ENCODE results near the gene OR1I1. TPM values are rescaled to one million over a fixed set of nuclear protein-coding genes. Genes with fewer than 3 reads are reported as not detected.

The OR1I1 gene
- total RNA-seq, 1 experiment from 2014 or later = not detected

- DNase-seq (ENCODE audit: extremely low read depth, low read depth) = no peak
Observed at GRCh38 chr19:15138427-15138826, 56.4 kb downstream of the OR1I1 start.

- DNase-seq (ENCODE audit: extremely low read depth, low read depth) = no peak
Observed at GRCh38 chr19:15141143-15141542, 59.1 kb downstream of the OR1I1 start.

GRCh38 chr19:15142313-15142712 is 60.3 kb downstream of the OR1I1 start:
- DNase-seq (ENCODE audit: extremely low read depth, low read depth) = no peak

Other genes with a start within 250 kb of the OR1I1 start
- not detected in 2 replicates for gene OR7A5, start 247.0 kb upstream of the OR1I1 start, total RNA-seq (2014; rRNA removed; shearing (Covaris generic))
- gene OR7C1, start 247.0 kb upstream of the OR1I1 start, total RNA-seq (2014; rRNA removed; shearing (Covaris generic)) = not detected in 2 replicates
- not detected in 2 replicates for gene OR7A10, start 233.3 kb upstream of the OR1I1 start, total RNA-seq (2014; rRNA removed; shearing (Covaris generic))
- not detected in 2 replicates for gene OR7A17, start 196.1 kb upstream of the OR1I1 start, total RNA-seq (2014; rRNA removed; shearing (Covaris generic))
- gene OR7C2, start 140.7 kb upstream of the OR1I1 start, total RNA-seq (2014; rRNA removed; shearing (Covaris generic)) = not detected in 2 replicates
- not detected in 2 replicates for gene SLC1A6, start 102.3 kb upstream of the OR1I1 start, total RNA-seq (2014; rRNA removed; shearing (Covaris generic))
- gene CASP14, start 32.7 kb upstream of the OR1I1 start, total RNA-seq (2014; rRNA removed; shearing (Covaris generic)) = not detected in 2 replicates
- gene SYDE1, start 25.2 kb downstream of the OR1I1 start, total RNA-seq (2014; rRNA removed; shearing (Covaris generic)) = 10.8 and 12.1 TPM in 2 replicates
- 47.3 and 50.5 TPM in 2 replicates for gene NOTCH3, start 118.8 kb downstream of the OR1I1 start, total RNA-seq (2014; rRNA removed; shearing (Covaris generic))
- gene EPHX3, start 150.2 kb downstream of the OR1I1 start, total RNA-seq (2014; rRNA removed; shearing (Covaris generic)) = 0.17 and 0.22 TPM in 2 replicates